Endodermal cell (in vitro differentiated cells): ENCODE data around the gene UBASH3A. TPM values are rescaled to one million over a fixed set of nuclear protein-coding genes. Genes with fewer than 3 reads are reported as not detected.
A peak's percentile ranks its signal among the peaks of the same experiment; 100 is the strongest.

ENCODE experiments used
- DNase-seq: peaks from one replicate; pipeline ENCODE4 v3.0.0-alpha.2; 2017
- H3K27ac ChIP-seq: 2 replicates; pipeline ENCODE4 v1.5.1; 2013; ENCODE audit warnings: mild to moderate bottlenecking, low read depth, low read length, moderate library complexity
- H3K27me3 ChIP-seq: 2 replicates; pipeline ENCODE4 v1.6.1; 2013; ENCODE audit warnings: mild to moderate bottlenecking, low read length, moderate library complexity; ENCODE audit not compliant: insufficient read depth, control insufficient read depth, poor library complexity, severe bottlenecking
- H3K36me3 ChIP-seq: 2 replicates; pipeline ENCODE4 v1.7.0; 2013; ENCODE audit warnings: mild to moderate bottlenecking, low read length, moderate library complexity; ENCODE audit not compliant: control insufficient read depth, insufficient read depth
- H3K4me1 ChIP-seq: one replicate; pipeline ENCODE4 v1.7.0; 2013; ENCODE audit warnings: low read length; ENCODE audit not compliant: control insufficient read depth, insufficient read depth
- H3K4me3 ChIP-seq: 2 replicates; pipeline ENCODE4 v1.5.1; 2013; ENCODE audit warnings: mild to moderate bottlenecking, low read length, moderate library complexity
- H3K9ac ChIP-seq: 2 replicates; pipeline ENCODE4 v1.6.1; 2013; ENCODE audit warnings: mild to moderate bottlenecking, low read length, moderate library complexity; ENCODE audit not compliant: poor library complexity, severe bottlenecking; ENCODE audit errors: extremely low read depth
- H3K9me3 ChIP-seq: 2 replicates; pipeline ENCODE4 v1.6.1; 2013; ENCODE audit warnings: mild to moderate bottlenecking, low read length, moderate library complexity; ENCODE audit not compliant: control insufficient read depth
- H3K27ac Mint-ChIP-seq: 2 replicates; pipeline ENCODE4 v1.8.0; 2020; ENCODE audit warnings: mixed read lengths
- H3K27me3 Mint-ChIP-seq: 2 replicates; pipeline ENCODE4 v1.8.0; 2021; ENCODE audit warnings: mild to moderate bottlenecking, mixed read lengths; ENCODE audit not compliant: insufficient read depth
- H3K36me3 Mint-ChIP-seq: 2 replicates; pipeline ENCODE4 v1.8.0; 2020; ENCODE audit warnings: low read depth, mixed read lengths
- H3K4me1 Mint-ChIP-seq: 2 replicates; pipeline ENCODE4 v1.8.0; 2020; ENCODE audit warnings: mixed read lengths
- H3K4me3 Mint-ChIP-seq: 2 replicates; pipeline ENCODE4 v1.8.0; 2020; ENCODE audit warnings: mild to moderate bottlenecking, moderate library complexity, mixed read lengths
- H3K9me3 Mint-ChIP-seq: 2 replicates; pipeline ENCODE4 v1.8.0; 2020; ENCODE audit warnings: mild to moderate bottlenecking, mixed read lengths
- WGBS, 2 experiments: methylation state at CpG; one replicate each; pipeline versions ENCODE4 v1.1.5 to v1.1.7; 2013; ENCODE audit warnings: missing lambda C conversion rate in 2 of 2, mixed read lengths in 1 of 2; ENCODE audit not compliant: insufficient coverage in 1 of 2, insufficient read length in 1 of 2; 5-methylcytosine and 5-hydroxymethylcytosine counted together
- total RNA-seq, 2 donors: library from RNA; stranded (reverse); fragmentation: NEBNext Ultra II Directional in 1 of 2; extraction: Animal tissue kit (Norgen Biotek cat#: 25700) in 1 of 2; gene quantifications; 2 replicates in 1 of 2; 3 replicates in 1 of 2; pipeline ENCODE4 v1.2.1, GENCODE V29; 2021
- TF ChIP-seq, protein P1 (sequence below): fragments of 200-600 bp; sonication (generic); conservative IDR thresholded peaks from 2 replicates; pipeline ENCODE4 v1.5.0; 2021; ENCODE audit warnings: antibody characterized with exemption, mild to moderate bottlenecking

Gene UBASH3A
- total RNA-seq, 2 donors from 2014 or later: not detected

DNA sequence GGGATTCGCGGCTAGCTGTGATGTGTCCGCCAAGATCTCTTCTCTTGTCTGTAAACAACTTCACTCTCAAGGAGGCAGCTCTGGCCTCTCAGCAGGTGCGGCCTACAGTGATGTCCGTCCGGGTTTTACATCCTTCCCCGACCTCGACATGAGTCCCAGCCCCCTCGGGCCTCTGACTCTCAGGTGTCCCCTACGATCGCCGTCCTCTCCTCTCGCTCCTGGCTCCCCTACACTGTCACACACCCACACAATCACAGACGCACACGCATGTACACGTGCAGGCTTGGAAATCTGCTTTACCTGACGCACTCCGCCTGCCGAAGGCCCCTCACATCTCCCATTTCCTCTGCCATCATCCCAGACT, 93.1 kb downstream of the UBASH3A start:
- Histone ChIP-seq H3K27ac (no peak overlapping the region), H3K36me3 (no peaks in the 10 kb centered on the region), H3K9me3 (no peaks in the 10 kb centered on the region), H3K9ac (peak overlapping the region; percentile 67), H3K27me3 (no peaks in the 10 kb centered on the region), H3K4me1 (peaks cover 5% of the 10 kb centered on the region), H3K4me3 (peak overlapping the region; percentile 88)
- Mint-ChIP-seq H3K36me3 (no peaks in the 10 kb centered on the region), H3K27me3 (peaks cover 5% of the 10 kb centered on the region), H3K9me3 (no peaks in the 10 kb centered on the region), H3K27ac (peak overlapping the region; percentile 87), H3K4me1 (peaks cover 19% of the 10 kb centered on the region), H3K4me3 (peak overlapping the region; percentile 60)
- TF ChIP-seq, protein P1, sequence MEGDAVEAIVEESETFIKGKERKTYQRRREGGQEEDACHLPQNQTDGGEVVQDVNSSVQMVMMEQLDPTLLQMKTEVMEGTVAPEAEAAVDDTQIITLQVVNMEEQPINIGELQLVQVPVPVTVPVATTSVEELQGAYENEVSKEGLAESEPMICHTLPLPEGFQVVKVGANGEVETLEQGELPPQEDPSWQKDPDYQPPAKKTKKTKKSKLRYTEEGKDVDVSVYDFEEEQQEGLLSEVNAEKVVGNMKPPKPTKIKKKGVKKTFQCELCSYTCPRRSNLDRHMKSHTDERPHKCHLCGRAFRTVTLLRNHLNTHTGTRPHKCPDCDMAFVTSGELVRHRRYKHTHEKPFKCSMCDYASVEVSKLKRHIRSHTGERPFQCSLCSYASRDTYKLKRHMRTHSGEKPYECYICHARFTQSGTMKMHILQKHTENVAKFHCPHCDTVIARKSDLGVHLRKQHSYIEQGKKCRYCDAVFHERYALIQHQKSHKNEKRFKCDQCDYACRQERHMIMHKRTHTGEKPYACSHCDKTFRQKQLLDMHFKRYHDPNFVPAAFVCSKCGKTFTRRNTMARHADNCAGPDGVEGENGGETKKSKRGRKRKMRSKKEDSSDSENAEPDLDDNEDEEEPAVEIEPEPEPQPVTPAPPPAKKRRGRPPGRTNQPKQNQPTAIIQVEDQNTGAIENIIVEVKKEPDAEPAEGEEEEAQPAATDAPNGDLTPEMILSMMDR: no peak
- WGBS, 2 experiments: 15 to 22% methylated on average over 12 to 19 of the region's 19 CpGs
- DNase-seq: peak; percentile 83

Other genes starting within 250 kb of the UBASH3A start
- gene ABCG1, start 184.8 kb upstream of the UBASH3A start, total RNA-seq: 1 to 10 TPM; 1.6 to 5.4 TPM
- gene TFF3, start 88.5 kb upstream of the UBASH3A start, total RNA-seq: 1 to 10 TPM in 1 of 2 donors, not detected in 1; 5.5 TPM
- not detected for gene TFF2, start 52.9 kb upstream of the UBASH3A start, total RNA-seq
- 1 to 10 TPM; 1.6 to 3.7 TPM for gene TFF1, start 37.4 kb upstream of the UBASH3A start, total RNA-seq
- not detected for gene TMPRSS3, start 7.8 kb upstream of the UBASH3A start, total RNA-seq
- 1 to 10 TPM; 1.8 to 2.2 TPM for gene RSPH1, start 92.3 kb downstream of the UBASH3A start, total RNA-seq
- gene SLC37A1, start 110.0 kb downstream of the UBASH3A start, total RNA-seq: 10 to 100 TPM; 22.7 to 47.0 TPM
- 10 to 100 TPM; 45.9 to 62.4 TPM for gene PDE9A, start 249.7 kb downstream of the UBASH3A start, total RNA-seq